ENCODE results near the gene WDR1.

DNA sequence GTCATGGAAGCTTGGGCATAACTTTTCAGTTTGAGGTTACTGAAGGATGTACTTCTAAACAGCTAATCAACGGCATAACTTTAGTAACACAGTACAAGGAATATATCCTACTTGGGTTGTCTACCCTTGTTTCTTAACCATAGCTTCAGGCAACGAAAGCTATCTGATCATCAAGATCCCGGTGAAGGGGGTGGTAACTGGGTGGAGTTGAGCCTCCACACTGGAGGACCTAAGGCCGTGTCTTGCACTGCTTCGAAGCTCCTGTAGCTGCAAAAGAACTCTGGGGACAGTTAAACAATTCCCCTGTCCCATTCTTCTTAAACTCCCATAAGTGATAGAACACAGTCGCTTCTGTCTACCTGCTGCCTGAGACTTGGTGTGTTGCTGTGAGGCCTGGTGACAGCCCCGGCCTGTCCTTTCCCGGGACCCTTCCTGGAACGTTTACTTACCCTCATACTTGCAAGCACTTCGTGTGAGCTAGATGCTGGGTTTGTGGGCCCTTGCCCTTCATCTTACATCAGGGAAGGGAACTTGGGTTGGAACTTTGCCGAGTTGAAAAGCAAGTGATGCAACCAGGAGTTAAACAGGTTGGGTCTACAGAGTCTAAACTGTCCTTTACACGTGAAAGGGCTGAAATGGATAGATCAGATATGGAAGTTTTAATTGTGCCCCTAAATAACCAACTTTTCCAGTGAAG, 5.8 kb upstream of the WDR1 start:
- TF ChIP-seq CTCF (IDR thresholded peaks at IDR 0.05; ENCODE audit: low read length) = no peak
- no peak for TF ChIP-seq EZH2 (IDR thresholded peaks at IDR 0.05; ENCODE audit: borderline replicate concordance, low read length)

Data from OCI-LY1 (cell line).